Measurements from ENCODE around the gene KLF7. TPM values are rescaled to one million over a fixed set of nuclear protein-coding genes. Genes with fewer than 3 reads are reported as not detected.

KLF7 gene
- total RNA-seq, 1 experiment from 2014 or later, result 11.6 TPM

- DNase-seq (ENCODE audit: low read depth), result no peak
These were observed 16.2 kb downstream of the KLF7 start for GRCh38 chr2:207149249-207150213.

GRCh38 chr2:207148020-207148419 lies 17.7 kb downstream of the KLF7 start:
- peak; percentile 81 for DNase-seq (ENCODE audit: low read depth)

GRCh38 chr2:207144173-207144785 lies 21.5 kb downstream of the KLF7 start:
- DNase-seq (ENCODE audit: low read depth), result no peak

- DNase-seq (ENCODE audit: low read depth), result peak; percentile 89
These were observed 22.3 kb downstream of the KLF7 start for GRCh38 chr2:207143215-207144172.

GRCh38 chr2:207142461-207142860 lies 23.3 kb downstream of the KLF7 start:
- peak; percentile 60 for DNase-seq (ENCODE audit: low read depth)

GRCh38 chr2:207141386-207141785 lies 24.4 kb downstream of the KLF7 start:
- DNase-seq (ENCODE audit: low read depth), result no peak

- DNase-seq (ENCODE audit: low read depth), result no peak
These were observed 25.5 kb downstream of the KLF7 start for GRCh38 chr2:207140265-207140664.

- no peak for DNase-seq (ENCODE audit: low read depth)
These were observed 26.2 kb downstream of the KLF7 start for GRCh38 chr2:207139552-207139951.

- no peak for DNase-seq (ENCODE audit: low read depth)
These were observed 27.0 kb downstream of the KLF7 start for GRCh38 chr2:207138627-207139297.

- DNase-seq (ENCODE audit: low read depth), result no peak
These were observed 28.0 kb downstream of the KLF7 start for GRCh38 chr2:207137596-207138337.

GRCh38 chr2:207136874-207137273 lies 28.9 kb downstream of the KLF7 start:
- no peak for DNase-seq (ENCODE audit: low read depth)

GRCh38 chr2:207135801-207136457 lies 29.8 kb downstream of the KLF7 start:
- peak; percentile 60 for DNase-seq (ENCODE audit: low read depth)

- DNase-seq (ENCODE audit: low read depth), result peak; percentile 84
These were observed 30.4 kb downstream of the KLF7 start for GRCh38 chr2:207135340-207135739.

GRCh38 chr2:207133820-207134519 lies 31.8 kb downstream of the KLF7 start:
- peak; percentile 91 for DNase-seq (ENCODE audit: low read depth)

GRCh38 chr2:207133458-207133819 lies 32.3 kb downstream of the KLF7 start:
- DNase-seq (ENCODE audit: low read depth), result no peak

- DNase-seq (ENCODE audit: low read depth), result no peak
These were observed 33.7 kb downstream of the KLF7 start for GRCh38 chr2:207132019-207132418.

- DNase-seq (ENCODE audit: low read depth), result no peak
These were observed 34.2 kb downstream of the KLF7 start for GRCh38 chr2:207131594-207131993.

GRCh38 chr2:207130958-207131521 lies 34.7 kb downstream of the KLF7 start:
- no peak for DNase-seq (ENCODE audit: low read depth)

- no peak for DNase-seq (ENCODE audit: low read depth)
These were observed 35.9 kb downstream of the KLF7 start for GRCh38 chr2:207129821-207130220.

All from M059J (cell line).